Adrenal gland (tissue), 5 donors: ENCODE results near the gene ZNF844.

Source experiments
- POLR2A ChIP-seq, 2 donors: fragments of 450-650 bp; IDR thresholded peaks; one replicate each; pipeline ENCODE4 v1.6.1; 2017; ENCODE audit warnings: antibody characterized with exemption in 2 of 2, mild to moderate bottlenecking in 2 of 2, moderate library complexity in 1 of 2
- TF ChIP-seq, protein P1 (sequence below), 6 experiments: fragments of 450-650 bp in 4 of 6; fragments of 200-600 bp in 2 of 6; sonication (generic) in 1 of 6; IDR thresholded peaks; 1 replicate in 5 of 6; 2 replicates in 1 of 6; pipeline versions ENCODE4 v1.5.1 to v1.8.0; 2016 to 2021; ENCODE audit warnings: antibody characterized with exemption in 6 of 6, mild to moderate bottlenecking in 2 of 6, moderate library complexity in 1 of 6
- donor health status: DM: no; HTN: no; CAD: no.

DNA sequence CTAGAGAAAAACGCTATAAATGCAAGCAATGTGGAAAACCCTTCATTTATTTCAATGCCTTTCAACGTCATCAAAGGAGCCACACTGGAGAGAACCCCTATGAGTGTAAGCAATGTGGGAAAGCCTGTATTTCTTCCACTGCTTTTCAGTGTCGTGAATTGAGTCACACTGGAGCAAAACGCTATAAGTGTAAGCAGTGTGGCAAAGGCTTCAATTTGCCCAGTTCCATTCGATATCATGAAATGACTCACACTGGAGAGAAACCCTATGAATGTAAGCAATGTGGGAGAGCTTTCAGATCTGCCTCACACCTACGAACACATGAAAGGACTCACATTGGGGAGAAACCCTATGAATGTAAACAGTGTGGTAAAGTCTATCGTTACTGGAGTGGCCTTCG is 48.2 kb downstream of the ZNF844 start:
- TF ChIP-seq, protein P1, sequence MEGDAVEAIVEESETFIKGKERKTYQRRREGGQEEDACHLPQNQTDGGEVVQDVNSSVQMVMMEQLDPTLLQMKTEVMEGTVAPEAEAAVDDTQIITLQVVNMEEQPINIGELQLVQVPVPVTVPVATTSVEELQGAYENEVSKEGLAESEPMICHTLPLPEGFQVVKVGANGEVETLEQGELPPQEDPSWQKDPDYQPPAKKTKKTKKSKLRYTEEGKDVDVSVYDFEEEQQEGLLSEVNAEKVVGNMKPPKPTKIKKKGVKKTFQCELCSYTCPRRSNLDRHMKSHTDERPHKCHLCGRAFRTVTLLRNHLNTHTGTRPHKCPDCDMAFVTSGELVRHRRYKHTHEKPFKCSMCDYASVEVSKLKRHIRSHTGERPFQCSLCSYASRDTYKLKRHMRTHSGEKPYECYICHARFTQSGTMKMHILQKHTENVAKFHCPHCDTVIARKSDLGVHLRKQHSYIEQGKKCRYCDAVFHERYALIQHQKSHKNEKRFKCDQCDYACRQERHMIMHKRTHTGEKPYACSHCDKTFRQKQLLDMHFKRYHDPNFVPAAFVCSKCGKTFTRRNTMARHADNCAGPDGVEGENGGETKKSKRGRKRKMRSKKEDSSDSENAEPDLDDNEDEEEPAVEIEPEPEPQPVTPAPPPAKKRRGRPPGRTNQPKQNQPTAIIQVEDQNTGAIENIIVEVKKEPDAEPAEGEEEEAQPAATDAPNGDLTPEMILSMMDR (IDR thresholded peaks at IDR 0.05): no peak
- TF ChIP-seq POLR2A (IDR thresholded peaks at IDR 0.05): no peak
